ENCODE measurements around the gene SEPTIN7.

The SEPTIN7 gene

DNA sequence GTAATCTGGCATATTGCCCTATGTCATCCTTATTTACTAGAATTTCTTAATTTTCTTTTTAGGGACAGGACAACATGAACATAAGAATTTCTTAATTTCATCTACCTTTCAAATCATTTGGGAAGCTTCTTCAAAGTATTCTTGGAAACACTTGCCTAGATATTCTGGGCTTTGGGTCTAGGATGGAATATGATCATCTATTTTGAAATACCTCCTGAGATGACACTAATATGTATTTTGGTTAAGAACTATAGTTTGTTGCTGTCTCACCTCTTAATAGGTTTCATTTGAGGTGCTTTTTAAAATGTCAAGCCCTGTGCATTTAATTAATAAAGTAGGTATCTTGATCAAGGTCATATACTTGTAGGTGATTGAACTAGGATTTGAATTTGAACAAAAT is 49.1 kb downstream of the SEPTIN7 start:
- Histone ChIP-seq H3K9me3 (ENCODE audit: control extremely low read depth in 1 of 5, control insufficient read depth in 4 of 5, insufficient read depth in 2 of 5, low read depth in 1 of 5, low read length in 4 of 5) (no peaks in the 10 kb centered on the region), H3K4me3 (ENCODE audit: control insufficient read depth in 1 of 7, extremely low read depth in 1 of 7, insufficient read depth in 4 of 7, low read depth in 2 of 7, low read length in 6 of 7) (no peak overlapping the region), H3K27me3 (replicated peaks in 2 of 5; ENCODE audit: control insufficient read depth in 4 of 5, insufficient read depth in 5 of 5, low read length in 4 of 5) (no peaks in the 10 kb centered on the region), H3K36me3 (ENCODE audit: control insufficient read depth in 4 of 4, insufficient read depth in 4 of 4, low read length in 3 of 4) (peaks cover 4 to 22% (median 12%) of the 10 kb centered on the region in 4 experiments), H3K27ac (ENCODE audit: insufficient read depth in 1 of 2, low read depth in 1 of 2, low read length in 2 of 2, poor library complexity in 1 of 2, severe bottlenecking in 2 of 2) (no peak overlapping the region), H3K4me1 (ENCODE audit: control extremely low read depth in 1 of 4, control insufficient read depth in 4 of 4, insufficient read depth in 4 of 4, low read length in 3 of 4) (no peaks in the 10 kb centered on the region)
- ChIA-PET CTCF (no interaction called here), POLR2A (no interaction called here)
- DNase-seq, result no peak
